HCT116 (cell line): ENCODE measurements around the gene CREB1. TPM values are rescaled to one million over a fixed set of nuclear protein-coding genes. Genes with fewer than 3 reads are reported as not detected.

Experiments
- ATAC-seq: fragments of 200-7000 bp; cut with Tn5 transposase; 2 replicates; pipeline ENCODE4 v1.9.1; 2020; ENCODE audit warnings: mild to moderate bottlenecking, moderate library complexity
- BruUV-seq: library from RNA; stranded (reverse); fragments of 400-500 nt; replicated peaks from 2 replicates; lab custom pipeline; 2021; lab: Mats Ljungman, UMichigan
- CTCF ChIA-PET: fragments of 300-600 bp; sonication (Branson Sonifier 250); formaldehyde crosslinking; loops from one replicate; lab custom pipeline; 2021; ENCODE audit warnings: antibody characterized with exemption; lab: Charles Lee
- POLR2A ChIA-PET: fragments of 300-600, 350-600 bp; sonication (Branson Sonifier 250); formaldehyde crosslinking; loops from one replicate; lab custom pipeline; 2021; ENCODE audit warnings: antibody characterized with exemption; lab: Charles Lee
- RAD21 ChIA-PET, 2 experiments: fragments of 300-600 bp; sonication (Branson Sonifier 250); formaldehyde crosslinking; loops; one replicate each; lab custom pipeline; 2023; ENCODE audit warnings: low total read pairs in 2 of 2; ENCODE audit not compliant: uncharacterized antibody in 2 of 2, unreplicated experiment in 2 of 2, low non-redundant PET in 1 of 2; lab: Charles Lee
- DNase-seq: peaks from one replicate; pipeline ENCODE4 v3.0.0-alpha.2; 2010; ENCODE audit warnings: low read depth, low spot score
- H2AFZ ChIP-seq: fragments of 200-600 bp; shearing (Covaris generic), sonication (generic); 2 replicates; pipeline ENCODE4 v1.6.1; 2017; ENCODE audit warnings: low read depth, mixed run types, mixed read lengths, antibody characterized with exemption, low read length; ENCODE audit not compliant: poor library complexity, severe bottlenecking
- H3K27ac ChIP-seq: 2 replicates; pipeline ENCODE4 v1.5.1; 2012; ENCODE audit warnings: low read depth, low read length
- H3K27me3 ChIP-seq: fragments of 200-600 bp; sonication (generic); 2 replicates; pipeline ENCODE4 v1.6.1; 2016; ENCODE audit warnings: mixed run types, low read length, mixed read lengths; ENCODE audit not compliant: insufficient read depth
- H3K36me3 ChIP-seq, 2 experiments: fragments of 200-500 bp in 1 of 2; fragments of 200-600 bp in 1 of 2; sonication (Bioruptor generic) in 1 of 2; sonication (generic) in 1 of 2; 2 replicates each; pipeline versions ENCODE4 v1.5.1 to v1.6.1; 2014 to 2016; ENCODE audit warnings: low read length in 2 of 2, inconsistent platforms in 1 of 2, mixed read lengths in 1 of 2, mixed run types in 1 of 2; ENCODE audit not compliant: insufficient read depth in 2 of 2, control insufficient read depth in 1 of 2
- H3K4me1 ChIP-seq, 2 experiments: fragments of 200-600 bp in 1 of 2; sonication (generic) in 1 of 2; 2 replicates each; pipeline versions ENCODE4 v1.5.1 to v1.6.1; 2012 to 2017; ENCODE audit warnings: low read length in 2 of 2, inconsistent platforms in 1 of 2, mild to moderate bottlenecking in 1 of 2, mixed read lengths in 1 of 2, mixed run types in 1 of 2, moderate library complexity in 1 of 2; ENCODE audit not compliant: insufficient read depth in 2 of 2, control insufficient read depth in 1 of 2
- H3K4me2 ChIP-seq: fragments of 200-600 bp; sonication (generic); 2 replicates; pipeline ENCODE4 v1.6.1; 2017; ENCODE audit warnings: mixed run types, low read length, mixed read lengths
- H3K4me3 ChIP-seq, 2 experiments: fragments of 200-600 bp in 1 of 2; sonication (generic) in 1 of 2; replicated peaks in 1 of 2; 2 replicates each; pipeline ENCODE4 v1.5.1; 2011 to 2016; ENCODE audit warnings: low read length in 2 of 2, control low read depth in 1 of 2, low read depth in 1 of 2, mild to moderate bottlenecking in 1 of 2, mixed read lengths in 1 of 2, mixed run types in 1 of 2
- H3K79me2 ChIP-seq: fragments of 200-600 bp; sonication (generic); 2 replicates; pipeline ENCODE4 v1.6.1; 2017; ENCODE audit warnings: mild to moderate bottlenecking, mixed run types, low read length, moderate library complexity, mixed read lengths; ENCODE audit not compliant: insufficient read depth
- H3K9ac ChIP-seq: fragments of 200-600 bp; sonication (generic); 2 replicates; pipeline ENCODE4 v1.6.1; 2016; ENCODE audit warnings: low read length, mixed read lengths
- H3K9me2 ChIP-seq: fragments of 200-600 bp; sonication (generic), shearing (Covaris generic); 2 replicates; pipeline ENCODE4 v1.6.1; 2017; ENCODE audit warnings: mixed run types, mild to moderate bottlenecking, moderate library complexity; ENCODE audit not compliant: insufficient read depth
- H3K9me3 ChIP-seq, 2 experiments: fragments of 200-500 bp in 1 of 2; fragments of 200-600 bp in 1 of 2; sonication (Bioruptor generic) in 1 of 2; sonication (generic) in 1 of 2; 2 replicates each; pipeline ENCODE4 v1.6.1; 2014 to 2017; ENCODE audit warnings: low read length in 2 of 2, mixed read lengths in 2 of 2, inconsistent platforms in 1 of 2, low read depth in 1 of 2, mild to moderate bottlenecking in 1 of 2, mixed run types in 1 of 2, moderate library complexity in 1 of 2; ENCODE audit not compliant: control insufficient read depth in 1 of 2, insufficient read depth in 1 of 2
- H4K20me1 ChIP-seq: fragments of 200-600 bp; sonication (generic), shearing (Covaris generic); 2 replicates; pipeline ENCODE4 v1.6.1; 2017; ENCODE audit warnings: mixed run types, mild to moderate bottlenecking, moderate library complexity; ENCODE audit not compliant: insufficient read depth
- CBX3 ChIP-seq: IDR thresholded peaks from 2 replicates; pipeline ENCODE4 v1.6.1; 2012; ENCODE audit warnings: low read depth
- CEBPB ChIP-seq: IDR thresholded peaks from 2 replicates; pipeline ENCODE4 v1.6.1; 2012; ENCODE audit warnings: low read depth
- CTCF ChIP-seq, 3 experiments: fragments of 200-600 bp in 1 of 3; sonication (generic) in 1 of 3; IDR thresholded peaks in 2 of 3; conservative IDR thresholded peaks in 1 of 3; 2 replicates each; pipeline ENCODE4 v1.5.1; 2012 to 2017; ENCODE audit warnings: low read depth in 2 of 3, low read length in 2 of 3, antibody characterized with exemption in 1 of 3, borderline replicate concordance in 1 of 3, control low read depth in 1 of 3, mild to moderate bottlenecking in 1 of 3, mixed read lengths in 1 of 3, mixed run types in 1 of 3, moderate library complexity in 1 of 3; ENCODE audit not compliant: insufficient read depth in 1 of 3
- EGR1 ChIP-seq: IDR thresholded peaks from 2 replicates; pipeline ENCODE4 v1.6.1; 2012; ENCODE audit warnings: low read depth
- ELF1 ChIP-seq: IDR thresholded peaks from 2 replicates; pipeline ENCODE4 v1.6.1; 2012; ENCODE audit warnings: low read depth, borderline replicate concordance
- EZH2 ChIP-seq: fragments of 200-600 bp; sonication (generic); IDR thresholded peaks from 2 replicates; pipeline ENCODE4 v1.6.1; 2017; ENCODE audit warnings: antibody characterized with exemption, mixed run types
- JUND ChIP-seq: IDR thresholded peaks from 2 replicates; pipeline ENCODE4 v1.6.1; 2012
- MAX ChIP-seq: IDR thresholded peaks from 2 replicates; pipeline ENCODE4 v1.6.1; 2012
- POLR2A ChIP-seq: IDR thresholded peaks from 2 replicates; pipeline ENCODE4 v1.7.0; 2011; ENCODE audit warnings: borderline replicate concordance; ENCODE audit not compliant: insufficient read depth, insufficient read length; ENCODE audit errors: extremely low read depth
- POLR2AphosphoS5 ChIP-seq: IDR thresholded peaks from 2 replicates; pipeline ENCODE4 v1.6.1; 2011; ENCODE audit warnings: mild to moderate bottlenecking, low read depth, low read length, moderate library complexity
- REST ChIP-seq: IDR thresholded peaks from 2 replicates; pipeline ENCODE4 v1.6.1; 2012; ENCODE audit warnings: low read depth
- YY1 ChIP-seq: IDR thresholded peaks from 2 replicates; pipeline ENCODE4 v1.6.1; 2011; ENCODE audit warnings: low read length, low read depth, moderate library complexity, mild to moderate bottlenecking; ENCODE audit not compliant: insufficient replicate concordance; ENCODE audit errors: extremely low read depth
- ZNF274 ChIP-seq: fragments of 200-500 bp; sonication (Bioruptor generic); IDR thresholded peaks from 2 replicates; pipeline ENCODE4 v1.6.1; 2014; ENCODE audit warnings: mild to moderate bottlenecking, low read depth, low read length, inconsistent platforms
- intact Hi-C: fragments of 100-400 bp; cut with micrococcal nuclease; formaldehyde crosslinking; loops from 2 replicates; pipeline ENCODE4 v1.10.0; 2022
- total RNA-seq: library from RNA; stranded (reverse); gene quantifications from one replicate; pipeline ENCODE4 v1.2.1, GENCODE V29; 2021; ENCODE audit not compliant: unreplicated experiment

The CREB1 gene
- total RNA-seq, 1 experiment from 2014 or later, result 60.4 TPM

- no peak overlapping the region for H2AFZ ChIP-seq
- intact Hi-C loops, result no loop called here
- ATAC-seq (no peak), DNase-seq (no peak)
- H4K20me1 ChIP-seq, result no peaks in the 10 kb centered on the region
- no peaks in the 10 kb centered on the region for H3K79me2 ChIP-seq
- TF ChIP-seq EGR1, result no peak
- no peak for TF ChIP-seq ELF1
- TF ChIP-seq YY1, result no peak
- no peak for TF ChIP-seq CBX3
- no peak for TF ChIP-seq POLR2AphosphoS5
- TF ChIP-seq POLR2A, result no peak
- no peak for TF ChIP-seq MAX
- TF ChIP-seq ZNF274, result no peak
- TF ChIP-seq EZH2, result no peak
- TF ChIP-seq CEBPB, result no peak
- no peak for TF ChIP-seq CTCF (IDR thresholded peaks at IDR 0.05 in 2 of 3, conservative IDR thresholded peaks at IDR 0.05 in 1 of 3; ENCODE audit: borderline replicate concordance in 1 of 3, insufficient read depth in 1 of 3, low read depth in 2 of 3, low read length in 2 of 3)
- no peak for TF ChIP-seq JUND
- no peak for TF ChIP-seq REST
- no peaks in the 10 kb centered on the region for H3K9me3 ChIP-seq
- H3K4me1 ChIP-seq, result peaks cover 0 to 9% of the 10 kb centered on the region in 2 experiments; a peak in 1 of 4 replicates
- no peaks in the 10 kb centered on the region for H3K9me2 ChIP-seq
- no TSS peak for BruUV-seq
- H3K4me2 ChIP-seq, result no peak overlapping the region
- H3K36me3 ChIP-seq, result peaks cover 12 to 22% of the 10 kb centered on the region in 2 experiments
- H3K27ac ChIP-seq, result no peak overlapping the region
- H3K4me3 ChIP-seq, result no peak overlapping the region
- RAD21 ChIA-PET, result no interaction called here
- CTCF ChIA-PET, result no interaction called here
- H3K27me3 ChIP-seq, result no peaks in the 10 kb centered on the region
- H3K9ac ChIP-seq, result no peak overlapping the region
- POLR2A ChIA-PET, result no interaction called here
Measured at GRCh38 chr2:207565736-207566500, 36.2 kb downstream of the CREB1 start.
